Fibroblast of gingiva (primary cell): ENCODE data around the gene ANO9.

Experiments
- DNase-seq: peaks from one replicate; pipeline ENCODE4 v3.0.0-alpha.2; 2011; ENCODE audit warnings: low read depth

The ANO9 gene

GRCh38 chr11:441418-442274 is at the start of gene ANO9:
Gene ANO9, minus strand, starts transcription at chr11:442011. Its CDS starts 85 bp downstream, at chr11:441926.
- DNase-seq: no peak

DNA sequence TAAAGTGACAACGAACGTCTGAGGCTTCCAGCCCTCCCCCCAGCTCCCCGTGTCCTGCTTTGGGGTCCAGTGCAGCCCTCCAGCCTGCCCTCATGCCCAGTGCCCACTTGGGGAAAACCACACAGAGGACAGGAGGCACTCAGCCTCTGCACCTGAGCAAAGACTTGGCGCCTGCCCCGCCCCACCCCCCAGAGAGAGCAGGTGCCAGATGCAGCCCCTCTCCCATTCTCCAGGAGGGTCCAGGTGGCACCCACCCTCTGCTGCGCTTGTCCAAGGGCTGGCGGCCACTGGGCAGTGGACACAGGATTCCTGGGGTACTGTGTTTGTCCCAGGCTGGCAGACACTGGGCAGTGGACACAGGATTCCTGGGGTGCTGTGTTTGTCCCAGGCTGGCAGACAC is 49.5 kb upstream of the ANO9 start:
- no peak for DNase-seq

- no peak for DNase-seq
Observed at GRCh38 chr11:490930-491260, 49.1 kb upstream of the ANO9 start.

- DNase-seq: no peak
Observed at GRCh38 chr11:490186-490929, 48.5 kb upstream of the ANO9 start.

DNA sequence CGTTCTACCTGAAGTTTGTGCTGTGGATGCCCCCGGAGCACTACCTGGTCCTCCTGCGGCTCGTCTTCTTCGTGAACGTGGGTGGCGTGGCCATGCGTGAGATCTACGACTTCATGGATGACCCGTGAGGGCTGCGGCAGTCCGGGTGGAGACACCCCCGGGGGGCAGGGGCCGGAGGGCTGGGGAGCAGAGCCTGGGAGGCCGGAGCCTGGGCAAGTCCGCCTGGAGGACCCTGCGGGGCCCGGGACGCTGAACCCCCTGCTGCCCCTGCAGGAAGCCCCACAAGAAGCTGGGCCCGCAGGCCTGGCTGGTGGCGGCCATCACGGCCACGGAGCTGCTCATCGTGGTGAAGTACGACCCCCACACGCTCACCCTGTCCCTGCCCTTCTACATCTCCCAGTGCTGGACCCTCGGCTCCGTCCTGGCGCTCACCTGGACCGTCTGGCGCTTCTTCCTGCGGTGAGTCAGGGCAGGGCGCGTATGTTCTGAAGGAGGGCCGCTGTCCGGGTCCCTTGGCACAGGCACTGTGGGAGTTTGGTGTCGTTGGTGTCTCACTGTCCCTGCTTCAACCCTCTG is 47.9 kb upstream of the ANO9 start:
- no peak for DNase-seq

GRCh38 chr11:488992-489391 is 47.2 kb upstream of the ANO9 start:
- DNase-seq: no peak

DNA sequence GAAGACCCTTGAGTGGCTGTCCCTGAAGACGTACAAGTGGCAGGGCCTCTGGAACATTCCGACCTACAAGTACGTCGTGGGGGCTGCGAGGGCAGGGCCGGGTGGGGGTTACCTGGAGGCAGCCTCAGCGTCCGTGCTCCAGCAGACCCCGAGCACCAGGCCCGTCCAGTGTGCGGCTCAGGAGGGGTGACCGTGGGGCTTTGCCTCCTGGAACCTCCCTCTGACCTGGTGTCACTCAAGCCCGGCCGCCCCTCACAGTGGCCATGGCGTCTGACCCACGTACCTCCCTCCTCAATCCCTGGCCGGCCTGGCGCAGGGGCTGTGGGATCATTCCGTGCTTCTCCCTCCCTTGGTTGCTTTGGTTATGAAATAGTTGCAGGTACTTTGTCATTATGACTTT is 46.8 kb upstream of the ANO9 start:
- no peak for DNase-seq

DNA sequence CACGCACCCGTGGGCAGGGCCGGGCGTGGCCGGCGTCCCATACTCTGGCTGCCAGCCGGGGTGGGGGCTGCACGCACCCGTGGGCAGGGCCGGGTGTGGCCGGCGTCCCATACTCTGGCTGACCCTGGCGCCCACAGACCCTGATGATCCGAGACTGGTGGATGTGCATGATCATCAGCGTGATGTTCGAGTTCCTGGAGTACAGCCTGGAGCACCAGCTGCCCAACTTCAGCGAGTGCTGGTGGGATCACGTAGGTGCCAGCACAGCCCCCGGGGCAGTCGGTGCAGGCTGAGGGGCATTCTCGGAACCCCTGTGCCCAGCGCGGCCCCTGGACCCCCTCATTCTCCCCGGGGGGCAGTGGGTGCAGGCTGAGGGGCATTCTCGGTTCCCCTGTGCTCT is 46.3 kb upstream of the ANO9 start:
- DNase-seq: no peak

DNA sequence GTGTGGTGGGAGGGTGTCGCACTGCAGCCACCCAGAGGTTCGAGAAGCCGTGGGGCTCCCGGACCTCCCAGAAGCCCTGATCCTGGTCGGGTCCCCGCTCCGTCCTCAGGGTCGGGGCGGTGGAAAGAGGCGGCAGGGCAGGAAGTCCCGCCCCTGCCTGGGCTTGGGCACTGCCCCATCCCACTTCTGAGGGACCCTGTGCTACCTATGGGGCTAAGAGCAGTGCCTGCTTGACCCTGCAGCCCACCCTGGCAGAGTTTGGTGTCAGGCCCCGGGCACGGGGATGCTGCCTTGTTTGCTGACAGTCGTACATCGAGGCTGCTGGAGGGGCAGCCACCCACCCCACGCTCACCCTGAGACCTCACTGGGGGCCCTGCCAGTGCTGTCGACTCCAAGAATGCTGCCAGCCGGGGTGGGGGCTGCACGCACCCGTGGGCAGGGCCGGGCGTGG is 45.8 kb upstream of the ANO9 start:
- DNase-seq: no peak

DNA sequence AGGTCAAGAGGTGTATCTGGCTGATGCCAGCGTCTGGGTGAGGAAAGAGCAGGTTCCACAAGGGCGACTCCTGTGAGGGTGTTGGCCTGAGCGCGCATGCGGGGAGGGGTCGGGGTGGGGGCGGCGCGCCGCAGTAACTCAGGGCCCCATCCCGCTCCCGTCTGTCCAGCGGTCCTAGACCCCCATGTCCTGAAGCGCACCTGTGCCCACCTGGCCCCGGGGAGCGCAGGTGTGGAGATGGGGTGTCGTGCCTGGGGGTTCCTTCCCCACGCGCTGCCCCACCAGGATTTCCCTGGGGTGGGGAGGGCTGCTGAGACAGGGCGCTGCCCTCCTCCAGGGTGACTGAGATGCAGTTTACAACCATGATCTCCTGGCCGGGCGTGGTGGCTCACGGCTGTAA is 44.4 kb upstream of the ANO9 start:
- DNase-seq: no peak

- DNase-seq: no peak
Observed at GRCh38 chr11:484616-485015, 42.8 kb upstream of the ANO9 start.

DNA sequence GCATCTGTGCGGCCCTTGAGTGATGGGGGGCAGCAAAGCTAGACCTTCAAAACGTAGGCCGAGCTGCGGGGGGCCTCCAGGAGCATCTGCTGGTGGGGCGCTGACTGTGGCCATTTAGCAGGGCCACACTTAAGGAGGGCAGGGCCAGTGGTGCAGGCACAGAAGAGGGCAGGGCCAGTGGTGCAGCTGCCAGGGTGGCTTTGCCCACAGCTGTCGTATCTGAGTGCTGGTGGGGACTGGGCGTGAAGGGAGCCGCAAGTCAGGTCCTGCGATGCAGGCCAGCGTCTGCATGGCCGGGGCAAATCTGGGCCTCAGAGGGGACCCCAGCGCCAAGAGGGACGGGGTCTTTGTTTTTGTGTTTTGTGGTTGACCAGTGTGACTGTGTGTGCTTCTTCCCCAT is 37.5 kb upstream of the ANO9 start:
- DNase-seq: no peak

DNA sequence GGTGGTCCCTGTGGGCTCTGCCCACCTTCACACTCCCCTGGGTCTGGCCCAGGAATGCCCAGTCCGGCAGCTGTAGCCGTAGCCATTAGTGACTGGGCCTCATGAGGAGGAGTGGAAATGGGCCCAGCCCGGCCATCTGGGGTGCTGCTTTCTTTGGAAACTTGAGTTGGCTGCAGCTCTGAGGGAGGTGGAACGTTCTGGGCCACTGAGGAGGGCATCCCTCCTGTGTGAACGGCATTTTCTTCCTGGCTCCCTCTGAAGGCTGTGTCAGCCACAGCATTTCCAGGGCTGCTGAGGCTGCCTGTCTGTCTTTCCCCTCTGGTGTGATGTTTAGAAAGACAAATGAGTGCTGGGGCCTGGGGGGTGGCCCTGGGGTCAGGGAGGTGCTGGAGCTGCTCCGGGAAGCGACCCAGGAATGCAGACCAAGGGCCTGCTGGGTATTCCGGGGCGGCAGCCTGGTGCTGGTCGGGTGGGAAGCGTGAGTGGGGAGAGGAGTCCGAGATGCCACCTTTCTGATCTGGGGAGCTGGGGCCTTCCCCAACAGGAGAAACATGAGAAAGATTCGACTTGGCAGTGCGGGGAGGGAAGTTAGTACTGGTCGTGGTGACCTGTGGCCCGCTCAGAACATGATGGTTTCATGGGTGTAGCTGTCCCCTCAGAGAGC is 35.4 kb upstream of the ANO9 start:
- DNase-seq: peak; percentile 56

DNA sequence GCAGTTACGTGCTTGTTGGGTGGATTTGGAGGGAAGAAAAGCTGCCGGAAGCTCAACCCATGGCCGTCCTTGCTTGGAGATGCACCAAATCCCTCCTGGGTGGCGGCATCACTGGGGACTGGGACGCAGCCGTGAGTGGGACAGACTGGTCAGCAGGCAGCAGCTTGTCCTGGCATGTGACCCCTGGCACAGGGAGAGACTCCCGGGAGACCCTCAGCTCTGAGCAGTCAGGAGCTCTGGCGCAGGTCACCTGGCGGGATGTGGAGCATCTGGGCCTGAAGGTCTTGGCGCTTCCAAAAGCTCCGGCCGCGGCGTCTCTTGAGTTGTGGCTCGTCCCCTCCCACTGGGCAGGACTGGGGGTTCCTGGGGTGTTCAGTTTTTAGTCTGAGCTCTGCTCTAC is 34.6 kb upstream of the ANO9 start:
- DNase-seq: no peak

GRCh38 chr11:475941-476340 is 34.1 kb upstream of the ANO9 start:
- DNase-seq: no peak

- DNase-seq: no peak
Observed at GRCh38 chr11:474914-475506, 33.2 kb upstream of the ANO9 start.

DNA sequence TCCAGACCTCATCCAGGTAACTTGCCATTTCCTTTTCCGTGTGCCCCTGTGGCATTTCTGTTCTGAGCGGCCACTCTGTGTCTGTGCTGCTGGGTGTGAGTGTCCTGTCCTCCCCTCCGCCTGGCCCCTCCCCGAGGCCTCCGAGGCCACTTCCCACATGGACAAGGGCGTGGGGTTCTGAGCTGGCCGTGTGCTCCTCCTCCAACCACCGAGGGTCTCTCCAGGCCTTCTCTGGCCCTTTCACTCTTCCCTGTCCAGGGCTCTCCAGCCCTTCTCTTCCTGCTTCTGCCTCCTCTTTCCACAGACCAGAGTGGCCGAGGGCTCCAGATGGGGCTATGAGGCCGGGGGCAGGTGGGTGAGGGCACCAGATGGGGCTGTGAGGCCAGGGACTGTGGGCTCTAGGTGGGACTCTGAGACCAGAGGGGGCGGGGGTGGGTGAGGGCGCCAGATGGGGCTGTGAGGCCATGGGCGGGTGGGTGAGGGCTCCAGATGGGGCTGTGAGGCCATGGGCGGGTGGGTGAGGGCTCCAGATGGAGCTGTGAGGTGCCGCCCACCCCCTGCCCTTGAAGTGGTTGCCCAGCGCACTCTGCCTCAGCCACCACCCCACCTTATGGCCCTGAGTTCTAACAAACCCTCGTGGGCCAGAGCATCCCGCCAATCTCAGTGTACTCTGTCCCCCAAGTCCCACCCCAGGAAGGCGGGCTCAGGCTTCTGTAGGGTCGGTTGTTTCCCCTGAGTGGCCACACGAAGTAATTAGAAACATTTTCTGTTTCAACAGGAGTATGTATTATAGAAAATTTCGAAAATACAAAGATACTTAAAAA is 32.4 kb upstream of the ANO9 start:
- no peak for DNase-seq

DNA sequence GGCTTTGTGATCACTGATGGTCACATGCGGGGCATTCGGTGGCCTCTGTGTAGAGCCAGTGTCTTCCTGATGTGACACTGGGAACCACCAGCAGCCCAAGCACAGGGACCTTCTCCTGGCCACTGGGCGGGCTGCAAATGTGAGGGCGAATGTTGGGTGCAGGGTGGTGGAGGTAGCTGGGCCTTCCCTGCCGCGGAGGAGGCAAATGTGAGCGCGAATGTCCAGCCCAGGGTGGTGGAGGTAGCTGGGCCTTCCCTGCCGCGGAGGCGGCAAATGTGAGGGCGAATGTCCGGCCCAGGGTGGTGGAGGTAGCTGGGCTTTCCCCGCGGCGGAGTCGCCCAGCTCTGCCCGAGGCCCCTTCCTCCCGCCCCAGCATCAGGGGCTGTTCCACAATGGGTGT is 31.6 kb upstream of the ANO9 start:
- DNase-seq: no peak

DNA sequence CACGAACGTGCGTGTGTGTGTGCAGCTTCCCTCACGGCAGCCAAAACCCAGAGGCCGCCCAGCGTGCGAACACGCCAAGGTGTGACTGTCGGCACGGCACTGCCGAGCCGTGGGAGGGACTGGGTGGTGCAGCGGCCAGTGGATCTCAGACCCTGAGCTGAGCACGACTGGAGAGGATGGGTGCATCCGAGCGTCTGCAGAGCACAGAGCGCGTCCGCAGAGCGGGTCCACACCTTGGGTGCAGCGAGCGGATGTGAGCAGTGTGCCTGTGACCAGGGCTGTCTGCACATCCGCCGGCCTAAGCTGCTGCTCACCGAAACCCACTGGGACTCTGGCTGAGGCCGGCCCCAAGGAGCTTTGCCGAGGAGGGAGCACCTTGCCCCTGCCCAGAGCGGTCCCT is 31.0 kb upstream of the ANO9 start:
- no peak for DNase-seq

DNA sequence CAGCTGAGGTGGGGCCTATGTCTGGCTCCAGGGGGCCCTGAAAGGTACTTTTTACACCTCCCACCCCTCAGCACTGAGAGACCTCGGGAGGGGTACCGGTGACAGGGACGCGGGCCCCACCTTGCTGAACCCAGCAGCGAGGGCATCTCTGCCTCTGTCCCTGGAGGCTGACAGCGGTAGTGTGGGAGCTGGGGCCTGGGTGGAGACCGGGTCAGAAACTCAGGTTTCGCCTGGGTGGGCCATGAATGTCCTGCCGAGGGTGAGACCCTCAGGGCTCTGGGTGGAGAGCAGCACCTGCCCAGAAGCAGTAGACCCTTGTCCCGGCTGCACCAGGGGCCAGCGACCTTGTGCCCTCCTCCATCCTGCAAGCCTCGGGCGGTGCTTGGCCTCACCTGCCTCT is 30.5 kb upstream of the ANO9 start:
- no peak for DNase-seq

DNA sequence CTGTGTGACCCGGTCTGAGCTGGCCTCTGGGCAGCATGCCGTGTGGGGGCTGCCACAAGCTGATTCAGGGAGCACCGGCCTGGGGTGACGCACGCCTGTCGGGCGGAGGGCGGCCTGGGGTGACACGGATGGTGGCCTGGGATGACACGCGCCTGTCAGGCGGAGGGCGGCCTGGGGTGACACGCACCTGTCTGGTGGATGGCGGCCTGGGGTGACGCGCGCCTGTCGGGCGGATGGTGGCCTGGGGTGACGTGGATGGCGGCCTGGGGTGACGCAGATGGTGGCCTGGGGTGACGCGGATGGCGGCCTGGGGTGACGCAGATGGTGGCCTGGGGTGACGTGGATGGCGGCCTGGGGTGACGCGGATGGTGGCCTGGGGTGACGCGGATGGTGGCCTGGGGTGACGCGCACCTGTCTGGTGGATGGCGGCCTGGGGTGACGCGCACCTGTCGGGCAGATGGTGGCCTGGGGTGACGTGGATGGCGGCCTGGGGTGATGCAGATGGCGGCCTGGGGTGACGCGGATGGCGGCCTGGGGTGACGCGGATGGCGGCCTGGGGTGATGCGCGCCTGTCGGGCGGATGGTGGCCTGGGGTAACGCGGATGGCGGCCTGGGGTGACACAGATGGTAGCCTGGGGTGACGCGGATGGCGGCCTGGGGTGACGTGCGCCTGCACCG is 29.8 kb upstream of the ANO9 start:
- DNase-seq: no peak
